ENCODE results near the gene NANOG.
"Not testable (repeated sequence)": the region's sequence is repeated elsewhere in the genome, so short reads cannot be mapped to it uniquely, and the experiment has no call there.

NANOG gene

GRCh38 chr12:7783433-7783832, 5.8 kb upstream of the NANOG start:
- H3K4me3 ChIP-seq (ENCODE audit: low read length); H3K36me3 ChIP-seq (ENCODE audit: control insufficient read depth, insufficient read depth, low read length); H3K4me1 ChIP-seq (ENCODE audit: control insufficient read depth, insufficient read depth, low read length); H3K9ac ChIP-seq (ENCODE audit: low read length); H3K27me3 ChIP-seq (ENCODE audit: control insufficient read depth, insufficient read depth, low read length); H3K27ac ChIP-seq (ENCODE audit: low read depth, low read length): not testable (repeated sequence)

- no peak overlapping the region for H3K9ac ChIP-seq (ENCODE audit: low read length)
- no peaks in the 10 kb centered on the region for H3K36me3 ChIP-seq (ENCODE audit: control insufficient read depth, insufficient read depth, low read length)
- no peak overlapping the region for H3K4me3 ChIP-seq (ENCODE audit: low read length)
- no peaks in the 10 kb centered on the region for H3K27me3 ChIP-seq (ENCODE audit: control insufficient read depth, insufficient read depth, low read length)
- H3K27ac ChIP-seq (ENCODE audit: low read depth, low read length), result no peak overlapping the region
- H3K4me1 ChIP-seq (ENCODE audit: control insufficient read depth, insufficient read depth, low read length), result no peaks in the 10 kb centered on the region
Measured at GRCh38 chr12:7784701-7785100, 4.5 kb upstream of the NANOG start.

- H3K27ac ChIP-seq (ENCODE audit: low read depth, low read length), result no peak overlapping the region
- no peaks in the 10 kb centered on the region for H3K4me1 ChIP-seq (ENCODE audit: control insufficient read depth, insufficient read depth, low read length)
- no peak overlapping the region for H3K9ac ChIP-seq (ENCODE audit: low read length)
- H3K36me3 ChIP-seq (ENCODE audit: control insufficient read depth, insufficient read depth, low read length), result no peaks in the 10 kb centered on the region
- H3K4me3 ChIP-seq (ENCODE audit: low read length), result no peak overlapping the region
- no peaks in the 10 kb centered on the region for H3K27me3 ChIP-seq (ENCODE audit: control insufficient read depth, insufficient read depth, low read length)
Measured at GRCh38 chr12:7787574-7788293, 1.5 kb upstream of the NANOG start.

GRCh38 chr12:7788294-7788660, 925 bp upstream of the NANOG start:
- Histone ChIP-seq H3K9ac (ENCODE audit: low read length) (no peak overlapping the region), H3K27ac (ENCODE audit: low read depth, low read length) (no peak overlapping the region), H3K4me3 (ENCODE audit: low read length) (no peak overlapping the region)

GRCh38 chr12:7793211-7793610, 4.0 kb downstream of the NANOG start:
- no peak overlapping the region for H3K4me3 ChIP-seq (ENCODE audit: low read length)
- H3K36me3 ChIP-seq (ENCODE audit: control insufficient read depth, insufficient read depth, low read length), result no peaks in the 10 kb centered on the region
- H3K27ac ChIP-seq (ENCODE audit: low read depth, low read length), result no peak overlapping the region
- H3K27me3 ChIP-seq (ENCODE audit: control insufficient read depth, insufficient read depth, low read length), result no peaks in the 10 kb centered on the region
- no peaks in the 10 kb centered on the region for H3K4me1 ChIP-seq (ENCODE audit: control insufficient read depth, insufficient read depth, low read length)
- no peak overlapping the region for H3K9ac ChIP-seq (ENCODE audit: low read length)

More at GRCh38 chr12:7788294-7788660, 925 bp upstream of the NANOG start:
- Histone ChIP-seq H3K36me3 (ENCODE audit: control insufficient read depth, insufficient read depth, low read length) (no peaks in the 10 kb centered on the region), H3K4me1 (ENCODE audit: control insufficient read depth, insufficient read depth, low read length) (no peaks in the 10 kb centered on the region), H3K27me3 (ENCODE audit: control insufficient read depth, insufficient read depth, low read length) (no peaks in the 10 kb centered on the region)

GRCh38 chr12:7797269-7797668, 8.1 kb downstream of the NANOG start:
- H3K4me3 ChIP-seq (ENCODE audit: low read length); H3K36me3 ChIP-seq (ENCODE audit: control insufficient read depth, insufficient read depth, low read length): not testable (repeated sequence)

GRCh38 chr12:7797698-7798398, 8.6 kb downstream of the NANOG start:
- no peak overlapping the region for H3K27ac ChIP-seq (ENCODE audit: low read depth, low read length)
- no peak overlapping the region for H3K4me3 ChIP-seq (ENCODE audit: low read length)
- H3K4me1 ChIP-seq (ENCODE audit: control insufficient read depth, insufficient read depth, low read length), result no peaks in the 10 kb centered on the region
- no peaks in the 10 kb centered on the region for H3K27me3 ChIP-seq (ENCODE audit: control insufficient read depth, insufficient read depth, low read length)
- H3K9ac ChIP-seq (ENCODE audit: low read length), result no peak overlapping the region
- no peaks in the 10 kb centered on the region for H3K36me3 ChIP-seq (ENCODE audit: control insufficient read depth, insufficient read depth, low read length)

More at GRCh38 chr12:7797269-7797668, 8.1 kb downstream of the NANOG start:
- H3K27me3 ChIP-seq (ENCODE audit: control insufficient read depth, insufficient read depth, low read length); H3K9ac ChIP-seq (ENCODE audit: low read length); H3K4me1 ChIP-seq (ENCODE audit: control insufficient read depth, insufficient read depth, low read length); H3K27ac ChIP-seq (ENCODE audit: low read depth, low read length): not testable (repeated sequence)

- H3K4me1 ChIP-seq (ENCODE audit: control insufficient read depth, insufficient read depth, low read length); H3K27me3 ChIP-seq (ENCODE audit: control insufficient read depth, insufficient read depth, low read length); H3K27ac ChIP-seq (ENCODE audit: low read depth, low read length); H3K4me3 ChIP-seq (ENCODE audit: low read length); H3K36me3 ChIP-seq (ENCODE audit: control insufficient read depth, insufficient read depth, low read length); H3K9ac ChIP-seq (ENCODE audit: low read length): not testable (repeated sequence)
Measured at GRCh38 chr12:7798750-7799308, 9.6 kb downstream of the NANOG start.

GRCh38 chr12:7801460-7801859, 12.3 kb downstream of the NANOG start:
- no peak overlapping the region for H3K27ac ChIP-seq (ENCODE audit: low read depth, low read length)
- H3K27me3 ChIP-seq (ENCODE audit: control insufficient read depth, insufficient read depth, low read length), result no peaks in the 10 kb centered on the region

GRCh38 chr12:7806319-7806718, 17.1 kb downstream of the NANOG start:
- H3K4me1 ChIP-seq (ENCODE audit: control insufficient read depth, insufficient read depth, low read length); H3K36me3 ChIP-seq (ENCODE audit: control insufficient read depth, insufficient read depth, low read length); H3K27me3 ChIP-seq (ENCODE audit: control insufficient read depth, insufficient read depth, low read length); H3K9ac ChIP-seq (ENCODE audit: low read length); H3K4me3 ChIP-seq (ENCODE audit: low read length); H3K27ac ChIP-seq (ENCODE audit: low read depth, low read length): not testable (repeated sequence)

More at GRCh38 chr12:7801460-7801859, 12.3 kb downstream of the NANOG start:
- Histone ChIP-seq H3K9ac (ENCODE audit: low read length) (no peak overlapping the region), H3K4me1 (ENCODE audit: control insufficient read depth, insufficient read depth, low read length) (no peaks in the 10 kb centered on the region), H3K4me3 (ENCODE audit: low read length) (no peak overlapping the region), H3K36me3 (ENCODE audit: control insufficient read depth, insufficient read depth, low read length) (no peaks in the 10 kb centered on the region)

GRCh38 chr12:7806863-7807487, 17.8 kb downstream of the NANOG start:
- Histone ChIP-seq H3K36me3 (ENCODE audit: control insufficient read depth, insufficient read depth, low read length) (no peaks in the 10 kb centered on the region), H3K9ac (ENCODE audit: low read length) (no peak overlapping the region), H3K4me3 (ENCODE audit: low read length) (no peak overlapping the region), H3K27me3 (ENCODE audit: control insufficient read depth, insufficient read depth, low read length) (no peaks in the 10 kb centered on the region), H3K4me1 (ENCODE audit: control insufficient read depth, insufficient read depth, low read length) (no peaks in the 10 kb centered on the region), H3K27ac (ENCODE audit: low read depth, low read length) (no peak overlapping the region)

- H3K4me1 ChIP-seq (ENCODE audit: control insufficient read depth, insufficient read depth, low read length); H3K36me3 ChIP-seq (ENCODE audit: control insufficient read depth, insufficient read depth, low read length); H3K27me3 ChIP-seq (ENCODE audit: control insufficient read depth, insufficient read depth, low read length); H3K27ac ChIP-seq (ENCODE audit: low read depth, low read length); H3K4me3 ChIP-seq (ENCODE audit: low read length); H3K9ac ChIP-seq (ENCODE audit: low read length): not testable (repeated sequence)
Measured at GRCh38 chr12:7825754-7826153, 36.6 kb downstream of the NANOG start.
